T-helper 2 cell treated with Interferon-gamma antibody and Interleukin-4, amounts not matched to agents 100 ng/mL and 5 ng/mL, for 36 hours (primary cell): ENCODE results near the gene XRCC3. TPM values are rescaled to one million over a fixed set of nuclear protein-coding genes. Genes with fewer than 3 reads are reported as not detected.
"Not testable (repeated sequence)": the region's sequence is repeated elsewhere in the genome, so short reads cannot be mapped to it uniquely, and the experiment has no call there.

Source experiments
- intact Hi-C: fragments of 100-400 bp; cut with micrococcal nuclease; formaldehyde crosslinking; loops from one replicate; pipeline ENCODE4 v1.15.1; 2023
- total RNA-seq: library from RNA; stranded (reverse); gene quantifications from 2 replicates; pipeline ENCODE4 v1.2.3, GENCODE V29; 2022

The XRCC3 gene
- total RNA-seq, 1 donor from 2014 or later = 47.9 TPM

DNA sequence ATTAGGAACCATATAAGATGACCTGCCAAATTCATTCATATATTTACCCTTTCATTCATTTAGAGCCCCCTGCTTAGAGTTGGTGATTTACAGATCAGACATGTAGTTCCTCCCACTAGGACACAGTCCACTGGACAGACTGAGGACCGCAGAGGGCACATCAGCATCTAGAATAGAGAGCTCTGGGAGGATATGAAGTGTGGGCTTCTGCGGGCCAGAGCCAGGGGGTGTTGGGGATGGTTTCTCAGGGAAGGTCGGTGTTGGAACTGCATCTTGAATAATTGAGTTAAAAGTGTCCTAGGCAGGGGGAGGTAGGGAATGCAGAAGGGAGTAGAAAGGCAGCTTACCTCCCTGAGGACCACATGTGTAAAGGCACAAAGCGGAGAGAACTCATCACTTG lies 43.3 kb downstream of the XRCC3 start:
- intact Hi-C loops = no loop called here

DNA sequence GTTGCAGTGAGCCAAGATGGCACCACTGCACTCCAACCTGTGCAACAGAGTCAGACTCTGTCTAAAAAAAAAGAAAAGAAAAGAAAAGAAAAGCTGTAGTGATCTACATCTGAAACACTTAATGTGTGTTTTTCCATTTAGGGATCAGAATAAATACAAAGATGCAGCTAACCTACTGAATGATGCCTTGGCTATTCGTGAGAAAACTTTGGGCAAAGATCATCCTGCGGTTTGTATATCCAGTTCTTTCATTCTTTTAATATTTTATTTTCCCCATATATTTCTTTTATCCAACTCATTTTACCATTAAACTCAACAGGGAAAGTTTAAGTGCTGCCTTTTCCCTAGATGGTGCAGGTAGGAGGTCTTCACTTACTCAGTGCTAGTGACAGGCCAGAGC lies 45.9 kb downstream of the XRCC3 start:
- intact Hi-C loops = no loop called here

DNA sequence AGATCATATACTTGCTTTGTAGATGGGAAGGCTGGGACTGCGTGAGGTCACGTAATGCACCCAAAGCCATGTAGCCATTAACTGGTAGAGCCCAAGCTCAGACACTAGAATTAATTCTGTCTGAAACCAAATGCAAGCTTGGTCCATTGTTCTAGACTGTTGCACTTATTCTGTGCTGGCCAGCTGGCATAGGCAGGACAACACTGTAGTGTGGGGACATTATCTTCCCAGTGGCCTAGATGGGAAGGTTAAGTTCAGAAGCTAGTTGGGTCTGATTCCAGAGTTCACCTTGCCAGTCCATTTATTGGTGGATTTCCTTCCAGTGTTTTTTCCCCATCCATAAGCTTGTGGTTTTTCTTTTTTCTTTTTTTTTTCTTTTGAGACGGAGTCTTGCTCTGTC lies 47.1 kb downstream of the XRCC3 start:
- intact Hi-C loops = no loop called here

DNA sequence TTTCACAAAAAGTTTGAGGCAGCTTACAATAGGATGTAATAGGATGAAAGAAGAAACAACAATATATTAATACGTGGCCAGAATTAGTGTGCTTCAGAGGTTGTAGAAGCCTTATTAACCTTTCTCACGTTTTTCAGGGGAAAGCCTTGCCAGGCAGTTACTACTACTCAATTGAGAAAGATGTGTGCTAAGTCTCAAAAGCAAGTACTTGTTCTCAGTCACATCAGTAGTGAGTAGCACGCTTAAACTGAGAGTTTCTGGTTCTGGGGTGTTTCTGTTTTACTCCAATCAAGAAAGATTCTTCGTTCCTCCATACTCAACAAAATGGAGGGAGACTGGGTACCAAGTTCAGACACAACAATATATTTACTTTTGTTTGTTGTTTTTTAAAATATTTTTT lies 47.6 kb downstream of the XRCC3 start:
- intact Hi-C loops = no loop called here

DNA sequence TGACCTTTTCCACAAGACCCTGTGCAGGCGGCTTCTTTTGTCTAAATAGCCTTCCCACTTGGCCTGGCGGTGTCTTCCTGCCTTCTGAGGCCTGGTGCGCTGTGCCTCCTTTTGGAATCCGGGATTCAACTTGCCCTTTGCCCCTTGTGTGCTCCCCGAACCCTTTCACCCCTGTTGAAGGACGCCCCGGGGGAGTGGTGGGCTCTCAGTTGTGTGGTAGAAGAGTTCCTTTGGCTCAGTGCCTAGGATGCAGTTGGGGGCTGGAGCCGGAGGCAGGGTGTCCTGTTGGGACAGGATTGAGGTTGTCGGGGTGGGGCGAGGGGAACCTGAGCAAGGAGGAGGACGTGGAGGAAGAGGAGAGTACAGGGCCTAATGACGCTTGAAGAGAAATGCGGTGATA lies 51.7 kb downstream of the XRCC3 start:
- intact Hi-C loops = no loop called here

DNA sequence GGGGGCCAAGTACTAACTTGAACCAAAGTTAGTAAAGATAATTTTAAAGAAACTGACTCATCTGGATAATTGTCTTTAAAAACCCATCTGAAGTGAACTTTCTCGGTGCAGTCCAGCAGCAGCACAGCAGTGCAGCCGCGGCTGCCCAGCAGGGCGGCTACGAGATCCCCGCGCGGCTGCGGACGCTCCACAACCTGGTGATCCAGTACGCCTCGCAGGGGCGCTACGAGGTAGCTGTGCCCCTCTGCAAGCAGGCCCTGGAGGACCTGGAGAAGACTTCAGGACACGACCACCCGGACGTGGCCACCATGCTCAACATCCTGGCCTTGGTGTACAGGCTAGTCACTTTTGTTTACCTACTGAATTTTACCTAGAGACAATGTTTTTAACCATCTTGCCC lies 52.7 kb downstream of the XRCC3 start:
- intact Hi-C loops = no loop called here

DNA sequence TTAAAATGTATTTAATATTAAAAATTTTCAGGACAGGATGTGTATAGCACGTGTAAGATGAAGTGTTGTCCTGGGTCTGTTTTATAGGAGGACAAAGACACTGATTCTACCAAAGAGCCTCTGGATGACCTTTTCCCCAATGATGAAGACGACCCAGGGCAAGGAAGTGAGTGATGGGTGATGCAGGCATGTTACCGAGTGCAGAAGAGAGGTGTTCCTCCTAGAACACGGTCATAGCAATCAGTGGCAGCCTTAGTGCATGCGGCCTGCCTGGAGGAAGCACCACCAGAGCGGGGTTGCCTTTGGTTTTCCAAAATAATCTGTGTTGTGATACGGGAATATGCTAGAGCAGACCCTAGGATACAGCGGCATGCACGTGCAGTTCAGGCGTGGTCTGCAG lies 53.2 kb downstream of the XRCC3 start:
- intact Hi-C loops = no loop called here

DNA sequence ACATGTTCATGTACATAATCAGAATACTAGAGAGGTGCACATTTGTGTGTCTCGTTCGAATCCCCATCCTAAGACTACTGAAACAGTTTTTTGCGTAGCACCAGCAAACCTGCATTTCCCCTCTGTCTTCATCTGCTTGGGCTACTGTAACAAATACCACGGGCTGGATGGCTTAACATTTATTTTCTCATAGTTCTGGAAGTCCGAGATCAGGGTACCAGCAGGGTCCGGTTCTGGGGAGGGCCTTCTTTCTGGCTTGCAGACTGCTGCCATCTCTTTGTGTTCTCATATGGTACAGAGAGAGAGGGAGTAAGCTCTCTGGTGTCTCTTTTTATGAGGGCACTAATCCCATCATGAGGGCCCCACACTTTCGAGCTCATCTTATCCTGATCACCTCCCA lies 55.6 kb downstream of the XRCC3 start:
- intact Hi-C loops = no loop called here

DNA sequence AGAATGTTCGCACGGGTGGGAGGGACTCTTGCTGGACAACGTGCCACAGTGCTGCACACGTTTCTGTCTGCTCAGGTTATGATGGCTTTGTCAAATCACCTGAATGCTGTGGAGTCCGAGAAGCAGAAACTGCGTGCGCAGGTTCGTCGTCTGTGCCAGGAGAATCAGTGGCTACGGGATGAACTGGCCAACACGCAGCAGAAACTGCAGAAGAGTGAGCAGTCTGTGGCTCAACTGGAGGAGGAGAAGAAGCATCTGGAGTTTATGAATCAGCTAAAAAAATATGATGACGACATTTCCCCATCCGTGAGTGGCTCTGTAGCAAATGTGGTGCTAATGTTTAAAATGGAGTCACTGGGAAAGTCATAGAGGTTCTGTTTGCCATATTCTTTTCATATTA lies 57.8 kb downstream of the XRCC3 start:
- intact Hi-C loops = no loop called here

DNA sequence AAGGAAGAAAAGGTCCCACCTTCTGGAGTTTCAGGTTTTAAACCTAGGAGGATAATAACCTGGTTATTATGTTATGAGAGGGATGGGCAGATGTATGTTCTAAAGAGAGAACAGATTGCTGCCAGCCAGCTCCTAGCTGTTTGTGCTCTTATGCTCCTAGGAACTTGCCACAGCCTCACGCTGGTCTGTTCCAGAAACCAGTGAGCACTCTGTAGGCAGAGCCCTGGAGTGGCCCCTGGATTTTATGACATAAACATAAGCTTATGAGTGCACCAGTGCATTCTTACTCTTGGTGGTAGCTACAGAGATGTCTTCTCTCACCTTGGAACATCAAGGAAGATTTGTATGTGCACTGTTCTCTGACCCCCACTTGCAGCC lies 58.5 kb downstream of the XRCC3 start:
- intact Hi-C loops = no loop called here

DNA sequence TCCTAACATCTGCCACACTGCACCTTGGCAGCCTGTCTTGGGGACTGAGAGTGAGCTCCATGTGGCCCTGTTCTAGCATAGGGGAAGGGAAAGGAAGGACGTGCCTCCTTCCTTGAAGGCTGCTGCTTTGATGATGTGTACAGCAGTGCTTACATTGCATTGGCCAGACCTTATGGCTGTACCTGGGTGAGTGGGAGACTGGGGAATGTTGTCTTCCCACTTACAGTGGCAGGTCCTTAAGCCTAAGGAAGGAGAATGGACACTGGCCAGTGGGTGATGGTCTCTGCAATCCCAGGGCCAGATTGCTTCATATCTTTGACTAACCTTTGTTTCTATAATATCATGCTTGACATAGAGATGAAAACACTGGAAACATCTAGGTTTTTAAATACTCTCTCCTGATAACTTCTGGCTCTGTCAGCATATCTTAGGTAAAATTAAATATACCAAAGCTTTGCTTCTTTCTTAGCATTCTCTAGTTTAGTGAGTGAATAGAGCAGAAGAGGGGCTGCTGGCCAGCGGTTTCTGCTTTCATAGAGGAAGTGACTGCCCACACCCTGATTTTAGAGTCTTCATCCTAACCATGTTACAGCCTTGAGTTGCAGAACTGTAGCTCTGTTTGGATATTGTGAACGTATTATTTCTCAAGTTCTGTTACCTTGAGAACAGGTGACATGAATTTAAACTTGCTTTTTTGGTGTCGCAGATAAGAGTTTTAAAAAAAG lies 59.1 kb downstream of the XRCC3 start:
- intact Hi-C loops = no loop called here

DNA sequence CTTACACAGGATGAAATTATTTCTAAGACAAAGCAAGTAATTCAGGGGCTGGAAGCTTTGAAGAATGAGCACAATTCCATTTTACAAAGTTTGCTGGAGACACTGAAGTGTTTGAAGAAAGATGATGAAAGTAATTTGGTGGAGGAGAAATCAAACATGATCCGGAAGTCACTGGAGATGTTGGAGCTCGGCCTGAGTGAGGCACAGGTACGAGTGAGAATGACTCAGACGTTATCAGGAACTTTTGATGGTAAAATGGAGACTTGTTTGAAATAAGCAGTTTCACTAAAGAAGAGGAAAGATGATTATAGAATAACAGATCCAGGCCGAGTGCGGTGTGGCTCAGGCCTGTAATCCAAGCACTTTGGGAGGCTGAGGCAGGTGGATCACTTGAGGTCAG lies 60.6 kb downstream of the XRCC3 start:
- intact Hi-C loops = no loop called here

DNA sequence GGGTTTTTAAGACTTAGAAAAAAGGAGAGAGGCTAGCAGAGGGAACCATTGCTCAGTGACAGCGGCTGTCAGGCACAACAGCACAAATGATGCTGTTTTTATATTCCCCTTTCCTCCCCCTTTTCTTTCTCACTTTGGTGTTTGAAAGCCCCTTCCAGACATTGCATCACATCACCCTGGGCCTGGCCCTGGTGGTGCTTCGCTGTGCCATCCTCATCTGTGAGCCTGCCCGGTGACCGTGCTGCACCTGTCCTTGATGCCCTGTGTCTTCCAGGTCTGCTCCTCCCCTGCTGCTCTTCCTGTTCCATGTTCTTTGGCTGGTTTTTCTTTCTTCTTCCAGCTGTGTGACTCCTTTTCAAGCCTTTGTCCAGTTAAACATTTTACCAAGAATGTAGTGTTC lies 61.4 kb downstream of the XRCC3 start:
- intact Hi-C loops = no loop called here

DNA sequence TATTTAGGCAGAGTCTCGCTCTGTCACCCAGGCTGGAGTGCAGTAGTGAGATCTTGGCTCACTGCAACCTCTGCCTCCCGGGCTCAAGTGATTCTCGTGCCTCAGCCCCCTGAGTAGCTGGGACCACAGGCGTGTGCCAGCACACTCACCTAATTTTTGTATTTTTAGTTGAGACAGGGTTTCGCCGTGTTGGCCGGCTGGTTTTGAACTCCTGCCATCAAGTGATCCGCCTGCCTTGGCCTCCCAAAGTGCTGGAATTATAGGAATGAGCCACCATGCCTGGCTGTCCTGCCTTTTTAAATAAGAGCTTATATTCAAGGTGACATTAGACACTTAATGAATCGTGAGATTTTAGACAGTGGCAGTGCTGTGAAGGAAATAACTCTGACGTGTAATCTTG lies 61.9 kb downstream of the XRCC3 start:
- intact Hi-C loops = not testable (repeated sequence)

DNA sequence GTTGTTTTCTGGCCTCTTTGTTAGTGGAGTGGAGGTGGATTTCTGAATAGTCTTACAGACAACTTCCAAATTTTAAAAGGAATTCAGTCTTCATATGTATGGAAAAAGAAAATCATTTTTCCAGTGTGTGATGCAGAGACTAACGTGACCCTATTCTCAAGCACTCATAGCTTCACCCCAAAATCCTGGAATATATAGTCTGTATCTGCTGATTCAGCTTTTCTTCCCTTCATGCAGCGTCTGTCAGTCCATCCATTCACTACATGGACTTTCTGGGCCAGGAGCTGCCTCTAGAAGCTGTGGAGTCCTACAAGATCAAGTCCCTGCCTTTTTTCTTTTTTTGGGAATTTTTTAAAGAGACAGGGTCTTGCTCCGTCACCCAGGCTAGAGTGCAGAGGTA lies 62.4 kb downstream of the XRCC3 start:
- intact Hi-C loops = no loop called here

DNA sequence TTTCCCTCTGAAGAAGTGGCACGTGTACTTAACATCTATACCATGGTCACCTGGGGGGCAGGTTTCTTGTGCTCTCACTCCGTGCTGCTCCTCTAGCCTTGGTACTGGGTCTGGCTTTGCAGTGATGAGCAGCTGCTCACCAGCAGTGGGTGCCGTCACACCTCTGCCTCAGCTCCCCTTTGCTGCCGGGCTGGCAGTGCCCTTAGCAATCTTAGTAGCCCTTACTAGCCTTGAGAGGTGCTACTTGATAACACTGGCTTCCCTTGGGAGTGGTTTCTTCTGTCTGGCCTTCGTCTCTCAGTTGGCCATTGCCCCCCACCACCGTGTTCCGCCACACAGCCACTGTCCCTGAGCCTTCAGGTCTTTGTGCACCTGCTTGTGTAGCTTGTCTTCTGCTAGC lies 63.7 kb downstream of the XRCC3 start:
- intact Hi-C loops = no loop called here

DNA sequence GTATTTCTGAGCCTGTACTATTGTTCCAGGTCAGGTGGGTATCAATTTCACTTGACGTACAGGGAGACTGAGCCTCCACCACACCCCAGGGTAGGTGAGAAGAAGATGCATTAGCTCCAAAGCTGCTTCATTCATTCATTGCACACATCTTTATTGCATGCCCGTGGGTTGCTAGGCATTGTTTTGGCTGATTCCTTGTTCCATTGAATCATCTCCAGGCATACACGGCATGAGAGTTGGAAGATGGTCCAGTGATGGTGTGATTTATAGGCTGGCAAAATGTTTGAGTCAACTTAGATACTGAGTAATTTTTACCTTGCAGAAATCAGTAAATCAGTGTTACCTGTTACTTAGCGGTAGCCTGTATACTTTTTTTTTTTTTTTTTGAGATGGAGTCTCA lies 65.0 kb downstream of the XRCC3 start:
- intact Hi-C loops = no loop called here

DNA sequence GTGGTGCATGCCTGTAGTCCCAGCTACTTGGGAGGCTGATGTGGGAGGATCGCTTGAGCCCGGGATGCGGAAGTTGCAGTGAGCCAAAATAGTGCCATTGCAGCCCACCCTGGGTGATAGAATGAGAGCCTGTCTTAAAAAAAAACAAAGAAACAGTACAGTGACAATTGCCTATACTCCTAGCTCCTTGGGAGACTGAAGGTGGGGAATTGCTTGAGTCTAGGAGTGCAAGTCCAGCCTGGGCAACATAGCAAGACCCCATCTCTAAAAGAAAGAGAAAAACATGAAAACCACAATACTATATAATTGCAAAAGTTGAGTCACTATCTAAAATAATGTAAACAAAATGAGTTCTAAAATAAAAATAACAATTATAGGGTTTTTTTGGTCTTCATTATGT lies 66.2 kb downstream of the XRCC3 start:
- intact Hi-C loops = no loop called here

Other genes starting within 250 kb of the XRCC3 start
- 4.8 and 5.3 TPM in 2 replicates for gene CKB, start 192.6 kb downstream of the XRCC3 start, total RNA-seq
- gene TRMT61A, start 186.3 kb downstream of the XRCC3 start, total RNA-seq = 10.0 and 11.2 TPM in 2 replicates
- gene BAG5, start 152.8 kb downstream of the XRCC3 start, total RNA-seq = 31.0 and 32.3 TPM in 2 replicates
- gene COA8, start 152.5 kb downstream of the XRCC3 start, total RNA-seq = 25.9 and 29.2 TPM in 2 replicates
- gene KLC1, start 86.2 kb downstream of the XRCC3 start, total RNA-seq = 151 and 154 TPM in 2 replicates
- gene ZFYVE21, start 359 bp upstream of the XRCC3 start, total RNA-seq = 16.4 and 20.0 TPM in 2 replicates
- 8.9 and 10.3 TPM in 2 replicates for gene PPP1R13B, start 132.1 kb upstream of the XRCC3 start, total RNA-seq
- gene TDRD9, start 213.0 kb upstream of the XRCC3 start, total RNA-seq = 0.05 TPM in 1 of 2 replicates, not detected in the other
- gene RD3L, start 227.1 kb upstream of the XRCC3 start, total RNA-seq = not detected in 2 replicates